ENCODE measurements around the gene BMP2K.
"Not testable (repeated sequence)": the region's sequence is repeated elsewhere in the genome, so short reads cannot be mapped to it uniquely, and the experiment has no call there.

The BMP2K gene

GRCh38 chr4:78809928-78810835, 34.0 kb downstream of the BMP2K start:
- peak; percentile 9 for DNase-seq (ENCODE audit: low read depth)
- TF ChIP-seq, protein P1, sequence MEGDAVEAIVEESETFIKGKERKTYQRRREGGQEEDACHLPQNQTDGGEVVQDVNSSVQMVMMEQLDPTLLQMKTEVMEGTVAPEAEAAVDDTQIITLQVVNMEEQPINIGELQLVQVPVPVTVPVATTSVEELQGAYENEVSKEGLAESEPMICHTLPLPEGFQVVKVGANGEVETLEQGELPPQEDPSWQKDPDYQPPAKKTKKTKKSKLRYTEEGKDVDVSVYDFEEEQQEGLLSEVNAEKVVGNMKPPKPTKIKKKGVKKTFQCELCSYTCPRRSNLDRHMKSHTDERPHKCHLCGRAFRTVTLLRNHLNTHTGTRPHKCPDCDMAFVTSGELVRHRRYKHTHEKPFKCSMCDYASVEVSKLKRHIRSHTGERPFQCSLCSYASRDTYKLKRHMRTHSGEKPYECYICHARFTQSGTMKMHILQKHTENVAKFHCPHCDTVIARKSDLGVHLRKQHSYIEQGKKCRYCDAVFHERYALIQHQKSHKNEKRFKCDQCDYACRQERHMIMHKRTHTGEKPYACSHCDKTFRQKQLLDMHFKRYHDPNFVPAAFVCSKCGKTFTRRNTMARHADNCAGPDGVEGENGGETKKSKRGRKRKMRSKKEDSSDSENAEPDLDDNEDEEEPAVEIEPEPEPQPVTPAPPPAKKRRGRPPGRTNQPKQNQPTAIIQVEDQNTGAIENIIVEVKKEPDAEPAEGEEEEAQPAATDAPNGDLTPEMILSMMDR (conservative IDR thresholded peaks at IDR 0.05; ENCODE audit: control insufficient read depth, insufficient read depth, low read depth, low read length): no peak
- H3K4me3 ChIP-seq (ENCODE audit: control insufficient read depth, low read depth, low read length): no peak overlapping the region

DNA sequence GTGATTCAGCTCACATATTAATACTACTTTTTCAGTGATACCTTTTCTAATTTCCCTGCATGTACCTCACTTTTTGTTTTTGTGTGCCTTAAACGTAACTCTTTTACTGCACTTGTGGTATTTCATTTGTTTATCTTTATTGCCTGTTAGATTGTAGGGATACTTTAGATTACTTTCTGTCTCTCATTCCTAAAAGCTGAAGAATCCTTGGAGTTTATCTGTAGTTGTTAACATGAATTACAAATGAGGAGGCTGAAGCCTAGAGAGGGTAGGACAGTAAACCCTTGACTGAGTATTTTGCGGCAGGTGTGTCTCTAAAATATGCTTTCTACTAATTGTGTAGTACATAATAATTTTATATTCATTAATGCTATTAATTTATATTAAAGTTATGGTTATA, 34.9 kb downstream of the BMP2K start:
- DNase-seq (ENCODE audit: low read depth): no peak
- no peak overlapping the region for H3K4me3 ChIP-seq (ENCODE audit: control insufficient read depth, low read depth, low read length)
- TF ChIP-seq, protein P1 (conservative IDR thresholded peaks at IDR 0.05; ENCODE audit: control insufficient read depth, insufficient read depth, low read depth, low read length): no peak

GRCh38 chr4:78818530-78819079, 42.5 kb downstream of the BMP2K start:
- TF ChIP-seq, protein P1 (conservative IDR thresholded peaks at IDR 0.05; ENCODE audit: control insufficient read depth, insufficient read depth, low read depth, low read length): no peak
- no peak for DNase-seq (ENCODE audit: low read depth)

DNA sequence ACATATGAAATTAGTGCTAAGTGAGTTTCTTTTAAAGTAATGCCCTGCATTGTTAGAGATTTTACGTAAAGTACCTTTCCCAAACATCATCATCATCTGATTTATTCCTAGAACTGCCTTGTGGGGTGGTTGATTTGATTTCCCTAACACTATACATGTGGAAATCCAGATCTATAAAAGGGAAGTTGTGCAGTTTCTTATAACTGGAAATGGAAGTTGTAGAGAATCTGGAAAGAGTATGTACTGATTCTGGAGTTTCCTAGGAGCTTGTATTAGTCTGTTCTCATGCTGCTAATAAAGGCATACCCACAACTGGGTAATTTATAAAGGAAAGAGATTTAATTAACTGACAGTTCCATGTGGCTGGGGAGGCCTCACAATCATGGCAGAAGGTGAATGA, 47.9 kb downstream of the BMP2K start:
- TF ChIP-seq, protein P1 (conservative IDR thresholded peaks at IDR 0.05; ENCODE audit: control insufficient read depth, insufficient read depth, low read depth, low read length): no peak
- H3K4me3 ChIP-seq (ENCODE audit: control insufficient read depth, low read depth, low read length): no peak overlapping the region
- DNase-seq (ENCODE audit: low read depth): no peak

More at GRCh38 chr4:78818530-78819079, 42.5 kb downstream of the BMP2K start:
- H3K4me3 ChIP-seq (ENCODE audit: control insufficient read depth, low read depth, low read length): no peak overlapping the region

GRCh38 chr4:78827191-78827590, 51.0 kb downstream of the BMP2K start:
- no peak for DNase-seq (ENCODE audit: low read depth)
- H3K4me3 ChIP-seq (ENCODE audit: control insufficient read depth, low read depth, low read length): no peak overlapping the region
- TF ChIP-seq, protein P1 (conservative IDR thresholded peaks at IDR 0.05; ENCODE audit: control insufficient read depth, insufficient read depth, low read depth, low read length): no peak

GRCh38 chr4:78829296-78829695, 53.1 kb downstream of the BMP2K start:
- peak; percentile 49 for DNase-seq (ENCODE audit: low read depth)
- H3K4me3 ChIP-seq (ENCODE audit: control insufficient read depth, low read depth, low read length): no peak overlapping the region
- TF ChIP-seq, protein P1 (conservative IDR thresholded peaks at IDR 0.05; ENCODE audit: control insufficient read depth, insufficient read depth, low read depth, low read length): no peak

GRCh38 chr4:78839676-78840075, 63.5 kb downstream of the BMP2K start:
- not testable (repeated sequence) for H3K4me3 ChIP-seq (ENCODE audit: control insufficient read depth, low read depth, low read length); DNase-seq (ENCODE audit: low read depth)

- not testable (repeated sequence) for DNase-seq (ENCODE audit: low read depth); H3K4me3 ChIP-seq (ENCODE audit: control insufficient read depth, low read depth, low read length)
Observed at GRCh38 chr4:78840286-78840685, 64.1 kb downstream of the BMP2K start.

Data from fibroblast of mammary gland (primary cell).